Nephron progenitor cell (in vitro differentiated cells): Measurements from ENCODE around the gene CHAT.
A peak's percentile ranks its signal among the peaks of the same experiment; 100 is the strongest.

Experiments used
- DNase-seq: peaks from one replicate; pipeline ENCODE4 v3.0.0; 2021
- H3K27ac Mint-ChIP-seq: 2 replicates; pipeline ENCODE4 v1.8.0; 2021; ENCODE audit warnings: mild to moderate bottlenecking, moderate library complexity, mixed read lengths
- H3K27me3 Mint-ChIP-seq: 2 replicates; pipeline ENCODE4 v1.8.0; 2021; ENCODE audit warnings: mild to moderate bottlenecking, low read depth, mixed read lengths; ENCODE audit not compliant: poor library complexity
- H3K36me3 Mint-ChIP-seq: 2 replicates; pipeline ENCODE4 v1.8.0; 2021; ENCODE audit warnings: low read depth, mixed read lengths
- H3K4me1 Mint-ChIP-seq: 2 replicates; pipeline ENCODE4 v1.8.0; 2021; ENCODE audit warnings: mixed read lengths
- H3K4me3 Mint-ChIP-seq: 2 replicates; pipeline ENCODE4 v1.8.0; 2021; ENCODE audit warnings: mild to moderate bottlenecking, moderate library complexity, mixed read lengths
- H3K9me3 Mint-ChIP-seq: 2 replicates; pipeline ENCODE4 v1.8.0; 2021; ENCODE audit warnings: mild to moderate bottlenecking, moderate library complexity, mixed read lengths
- CTCF ChIP-seq: fragments of 200-600 bp; sonication (generic); IDR thresholded peaks from 2 replicates; pipeline ENCODE4 v1.5.0; 2021; ENCODE audit warnings: antibody characterized with exemption

The CHAT gene

GRCh38 chr10:49644035-49644646 lies 30.3 kb downstream of the CHAT start:
- peaks cover 17% of the 10 kb centered on the region for H3K4me1 Mint-ChIP-seq
- no peak for TF ChIP-seq CTCF
- H3K27ac Mint-ChIP-seq = no peak overlapping the region
- no peaks in the 10 kb centered on the region for H3K36me3 Mint-ChIP-seq
- DNase-seq = no peak
- no peaks in the 10 kb centered on the region for H3K9me3 Mint-ChIP-seq
- H3K27me3 Mint-ChIP-seq = peaks cover 46% of the 10 kb centered on the region
- no peak overlapping the region for H3K4me3 Mint-ChIP-seq

GRCh38 chr10:49645417-49645816 lies 31.6 kb downstream of the CHAT start:
- Mint-ChIP-seq H3K27ac (no peak overlapping the region), H3K27me3 (peaks cover 47% of the 10 kb centered on the region), H3K9me3 (no peaks in the 10 kb centered on the region), H3K4me3 (no peak overlapping the region), H3K4me1 (peaks cover 19% of the 10 kb centered on the region), H3K36me3 (no peaks in the 10 kb centered on the region)
- no peak for TF ChIP-seq CTCF
- DNase-seq = no peak

GRCh38 chr10:49645871-49646870 lies 32.3 kb downstream of the CHAT start:
- no peak overlapping the region for H3K4me3 Mint-ChIP-seq
- H3K4me1 Mint-ChIP-seq = peaks cover 19% of the 10 kb centered on the region
- no peak overlapping the region for H3K27ac Mint-ChIP-seq
- DNase-seq = no peak
- H3K36me3 Mint-ChIP-seq = no peaks in the 10 kb centered on the region
- no peaks in the 10 kb centered on the region for H3K9me3 Mint-ChIP-seq
- TF ChIP-seq CTCF = no peak
- peaks cover 44% of the 10 kb centered on the region for H3K27me3 Mint-ChIP-seq

GRCh38 chr10:49647554-49647953 lies 33.7 kb downstream of the CHAT start:
- Mint-ChIP-seq H3K27me3 (peaks cover 47% of the 10 kb centered on the region), H3K4me3 (no peak overlapping the region), H3K4me1 (peaks cover 19% of the 10 kb centered on the region), H3K36me3 (no peaks in the 10 kb centered on the region), H3K27ac (no peak overlapping the region), H3K9me3 (no peaks in the 10 kb centered on the region)
- no peak for TF ChIP-seq CTCF
- DNase-seq = no peak

GRCh38 chr10:49647985-49648795 lies 34.4 kb downstream of the CHAT start:
- H3K4me1 Mint-ChIP-seq = peaks cover 19% of the 10 kb centered on the region
- no peaks in the 10 kb centered on the region for H3K9me3 Mint-ChIP-seq
- no peak for DNase-seq
- no peak for TF ChIP-seq CTCF
- H3K36me3 Mint-ChIP-seq = no peaks in the 10 kb centered on the region
- no peak overlapping the region for H3K4me3 Mint-ChIP-seq
- peak overlapping the region; percentile 81 for H3K27ac Mint-ChIP-seq
- peaks cover 53% of the 10 kb centered on the region for H3K27me3 Mint-ChIP-seq
